Smooth muscle cell (in vitro differentiated cells): ENCODE results near the gene GABRB1. TPM values are rescaled to one million over a fixed set of nuclear protein-coding genes. Genes with fewer than 3 reads are reported as not detected.

Experiments used
- DNase-seq: peaks from one replicate; lab custom pipeline; 2025; ENCODE audit not compliant: unreplicated experiment; lab: John Stamatoyannopoulos, UW
- H2AFZ ChIP-seq: fragments of 200-600 bp; sonication (generic); 2 replicates; pipeline ENCODE4 v1.6.0; 2016; ENCODE audit warnings: antibody characterized with exemption, low read depth, mild to moderate bottlenecking
- H3F3A ChIP-seq: fragments of 200-600 bp; sonication (generic); 2 replicates; pipeline ENCODE4 v1.6.0; 2017; ENCODE audit warnings: antibody characterized with exemption, low read depth
- H3K27ac ChIP-seq: fragments of 200-600 bp; sonication (generic); 2 replicates; pipeline ENCODE4 v1.5.1; 2016; ENCODE audit warnings: low read depth, mild to moderate bottlenecking
- H3K27me3 ChIP-seq: fragments of 200-600 bp; sonication (generic); 2 replicates; pipeline ENCODE4 v1.6.1; 2016; ENCODE audit warnings: low read depth, mild to moderate bottlenecking
- H3K36me3 ChIP-seq: fragments of 200-600 bp; sonication (generic); 2 replicates; pipeline ENCODE4 v1.5.1; 2016; ENCODE audit warnings: low read depth
- H3K4me1 ChIP-seq: fragments of 200-600 bp; sonication (generic); 2 replicates; pipeline ENCODE4 v1.5.1; 2016; ENCODE audit warnings: low read depth
- H3K4me2 ChIP-seq: fragments of 200-600 bp; sonication (generic); 2 replicates; pipeline ENCODE4 v1.6.0; 2016; ENCODE audit warnings: mild to moderate bottlenecking
- H3K4me3 ChIP-seq: fragments of 200-600 bp; sonication (generic); 2 replicates; pipeline ENCODE4 v1.5.1; 2016; ENCODE audit warnings: mild to moderate bottlenecking
- H3K79me2 ChIP-seq: fragments of 200-600 bp; sonication (generic); 2 replicates; pipeline ENCODE4 v1.6.0; 2016; ENCODE audit warnings: low read depth, mild to moderate bottlenecking
- H3K9ac ChIP-seq: fragments of 200-600 bp; sonication (generic); 2 replicates; pipeline ENCODE4 v1.6.0; 2016; ENCODE audit warnings: low read depth
- H3K9me3 ChIP-seq: fragments of 200-600 bp; sonication (generic); replicated peaks from 2 replicates; pipeline ENCODE4 v1.5.1; 2016; ENCODE audit warnings: low read depth
- H4K20me1 ChIP-seq: fragments of 200-600 bp; sonication (generic); 2 replicates; pipeline ENCODE4 v1.6.0; 2016; ENCODE audit warnings: low read depth
- WGBS: methylation state at CpG from one replicate; pipeline ENCODE4 v1.1.7; 2016; ENCODE audit warnings: low lambda C conversion rate; 5-methylcytosine and 5-hydroxymethylcytosine counted together
- polyA plus RNA-seq: library from polyadenylated mRNA; unstranded; fragments of >200 nt; fragmentation: Nextera tagmentation; extraction: Ambion mirVana; gene quantifications from 2 replicates; pipeline ENCODE4 v1.2.1, GENCODE V29; 2016
- total RNA-seq: library from RNA; depleted of rRNA; stranded (reverse); fragments of >200 nt; gene quantifications from 2 replicates; pipeline ENCODE4 v1.2.3, GENCODE V29; 2014
- TF ChIP-seq, protein P1 (sequence below): fragments of 200-600 bp; sonication (generic); IDR thresholded peaks from 2 replicates; pipeline ENCODE4 v1.5.1; 2017; ENCODE audit warnings: borderline replicate concordance, mild to moderate bottlenecking, antibody characterized with exemption; ENCODE audit not compliant: insufficient read depth, poor library complexity, severe bottlenecking

Gene GABRB1
- total and polyA plus RNA-seq, 2 experiments from 2014 or later: 0.22 TPM; not detected in 1

DNA sequence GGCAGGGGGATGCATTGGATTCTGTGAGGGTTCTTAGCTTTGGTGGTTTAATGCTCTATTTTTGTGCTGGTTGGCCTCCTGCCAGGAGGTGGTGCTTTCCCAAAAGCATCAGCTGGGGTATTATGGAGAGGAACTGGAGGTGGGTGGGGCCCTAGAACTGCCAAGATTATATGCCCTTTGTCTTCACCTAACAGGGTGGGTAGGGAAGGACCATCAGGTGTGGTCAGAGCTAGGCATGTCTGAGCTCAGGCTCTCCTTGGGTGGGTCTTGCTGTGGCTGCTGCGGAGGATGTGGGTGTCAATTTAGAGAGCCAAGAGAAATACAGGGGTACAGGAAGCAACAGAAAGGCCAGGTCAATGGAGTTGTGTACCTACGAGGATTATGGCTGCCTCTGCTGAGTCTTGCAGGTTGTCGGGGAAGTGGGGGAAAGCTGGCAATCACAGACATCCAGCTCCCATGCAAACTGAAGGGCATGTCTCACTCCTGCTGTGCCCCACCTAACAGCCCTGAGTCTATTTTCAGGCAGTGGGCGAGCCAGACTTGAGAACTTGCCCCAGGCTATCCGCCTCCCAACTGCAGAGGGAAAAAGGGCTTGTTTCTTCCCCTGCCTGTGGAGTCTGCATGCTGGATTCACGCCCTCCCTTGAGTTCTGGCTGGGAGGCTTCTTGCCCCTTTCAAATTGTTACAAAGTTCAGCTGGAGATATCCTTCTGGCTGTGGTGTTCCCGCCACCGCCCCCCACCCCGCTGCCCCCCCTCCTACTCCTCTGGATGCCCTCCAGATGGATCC, 220.2 kb downstream of the GABRB1 start:
- H3K4me2 ChIP-seq: no peak overlapping the region
- no peaks in the 10 kb centered on the region for H3K27me3 ChIP-seq
- no peak overlapping the region for H2AFZ ChIP-seq
- no peak for DNase-seq
- no peaks in the 10 kb centered on the region for H3K4me1 ChIP-seq
- no peaks in the 10 kb centered on the region for H3K9me3 ChIP-seq
- H3K79me2 ChIP-seq: no peaks in the 10 kb centered on the region
- H4K20me1 ChIP-seq: no peaks in the 10 kb centered on the region
- H3F3A ChIP-seq: no peaks in the 10 kb centered on the region
- TF ChIP-seq, protein P1, sequence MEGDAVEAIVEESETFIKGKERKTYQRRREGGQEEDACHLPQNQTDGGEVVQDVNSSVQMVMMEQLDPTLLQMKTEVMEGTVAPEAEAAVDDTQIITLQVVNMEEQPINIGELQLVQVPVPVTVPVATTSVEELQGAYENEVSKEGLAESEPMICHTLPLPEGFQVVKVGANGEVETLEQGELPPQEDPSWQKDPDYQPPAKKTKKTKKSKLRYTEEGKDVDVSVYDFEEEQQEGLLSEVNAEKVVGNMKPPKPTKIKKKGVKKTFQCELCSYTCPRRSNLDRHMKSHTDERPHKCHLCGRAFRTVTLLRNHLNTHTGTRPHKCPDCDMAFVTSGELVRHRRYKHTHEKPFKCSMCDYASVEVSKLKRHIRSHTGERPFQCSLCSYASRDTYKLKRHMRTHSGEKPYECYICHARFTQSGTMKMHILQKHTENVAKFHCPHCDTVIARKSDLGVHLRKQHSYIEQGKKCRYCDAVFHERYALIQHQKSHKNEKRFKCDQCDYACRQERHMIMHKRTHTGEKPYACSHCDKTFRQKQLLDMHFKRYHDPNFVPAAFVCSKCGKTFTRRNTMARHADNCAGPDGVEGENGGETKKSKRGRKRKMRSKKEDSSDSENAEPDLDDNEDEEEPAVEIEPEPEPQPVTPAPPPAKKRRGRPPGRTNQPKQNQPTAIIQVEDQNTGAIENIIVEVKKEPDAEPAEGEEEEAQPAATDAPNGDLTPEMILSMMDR: no peak
- H3K36me3 ChIP-seq: no peaks in the 10 kb centered on the region
- H3K27ac ChIP-seq: no peak overlapping the region
- 89% methylated on average over 9 of the region's 9 CpGs for WGBS
- no peak overlapping the region for H3K9ac ChIP-seq
- H3K4me3 ChIP-seq: no peak overlapping the region

DNA sequence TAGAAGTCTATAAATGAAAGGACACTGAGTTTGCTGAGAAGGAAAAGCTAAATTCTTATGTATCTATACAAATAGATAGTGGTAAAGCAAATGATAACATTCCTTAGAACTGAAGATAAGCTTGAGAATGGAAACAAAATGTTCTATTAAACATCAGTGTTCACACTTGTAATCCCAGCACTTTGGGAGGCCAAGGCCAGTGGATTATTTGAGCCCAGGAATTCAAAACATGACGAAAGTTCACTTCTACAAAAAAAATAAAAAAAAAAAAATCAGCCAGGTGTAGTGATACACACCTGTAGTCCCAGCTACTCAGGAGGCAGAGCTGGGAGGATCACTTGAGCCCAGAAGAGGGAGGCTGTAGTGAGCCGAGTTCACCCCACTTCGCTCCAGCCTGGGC, 232.4 kb downstream of the GABRB1 start:
- Histone ChIP-seq H3K27ac (no peak overlapping the region), H3K4me2 (no peak overlapping the region), H3K9ac (no peak overlapping the region), H2AFZ (no peak overlapping the region), H3K4me3 (no peak overlapping the region), H3K27me3 (no peaks in the 10 kb centered on the region), H4K20me1 (no peaks in the 10 kb centered on the region), H3K9me3 (no peaks in the 10 kb centered on the region), H3F3A (no peaks in the 10 kb centered on the region), H3K79me2 (no peaks in the 10 kb centered on the region), H3K36me3 (no peaks in the 10 kb centered on the region), H3K4me1 (no peaks in the 10 kb centered on the region)
- 82% methylated on average over 3 of the region's 3 CpGs for WGBS
- DNase-seq: no peak
- TF ChIP-seq, protein P1: no peak

DNA sequence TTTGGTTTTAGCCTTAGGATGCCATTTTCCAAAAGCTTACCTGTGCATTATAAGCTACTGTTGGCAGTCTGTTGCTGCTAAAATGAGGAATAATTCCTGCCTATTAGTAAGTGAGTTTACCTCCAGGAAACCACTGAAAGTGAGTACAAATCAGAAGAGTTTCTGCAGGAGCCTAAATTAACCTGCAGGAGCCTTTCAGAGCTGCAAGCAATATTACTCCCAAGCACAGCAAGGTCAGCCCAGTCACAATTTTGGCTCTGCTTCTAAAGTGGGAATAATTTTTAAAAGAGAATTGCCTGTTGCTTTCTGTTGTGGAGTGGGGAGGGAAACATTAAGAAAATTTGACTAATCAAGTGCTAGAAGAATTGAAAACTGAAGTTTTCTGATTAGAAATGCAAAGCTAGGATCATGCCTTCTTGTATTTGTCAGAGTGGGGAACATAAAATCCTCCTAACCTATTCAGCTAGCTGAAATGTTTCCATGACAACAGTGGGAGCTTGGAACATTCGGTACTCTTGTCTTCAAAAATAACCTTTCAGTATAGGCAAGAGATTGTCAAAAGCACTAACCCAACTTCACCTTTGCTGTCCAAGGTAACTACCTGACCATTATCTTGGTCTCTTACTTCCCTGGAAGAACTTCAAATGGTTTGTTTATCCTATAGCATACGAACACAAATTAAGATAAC, 239.0 kb downstream of the GABRB1 start:
- no peaks in the 10 kb centered on the region for H3K4me1 ChIP-seq
- TF ChIP-seq, protein P1: no peak
- H4K20me1 ChIP-seq: no peaks in the 10 kb centered on the region
- WGBS: 87% methylated on average over 2 of the region's 2 CpGs
- H2AFZ ChIP-seq: no peak overlapping the region
- H3K27me3 ChIP-seq: no peaks in the 10 kb centered on the region
- no peaks in the 10 kb centered on the region for H3K9me3 ChIP-seq
- H3K27ac ChIP-seq: no peak overlapping the region
- no peak overlapping the region for H3K4me3 ChIP-seq
- no peaks in the 10 kb centered on the region for H3F3A ChIP-seq
- DNase-seq: no peak
- H3K9ac ChIP-seq: no peak overlapping the region
- H3K36me3 ChIP-seq: no peaks in the 10 kb centered on the region
- no peaks in the 10 kb centered on the region for H3K79me2 ChIP-seq
- no peak overlapping the region for H3K4me2 ChIP-seq
